Activated CD4-positive, alpha-beta T cell treated with anti-CD3 and anti-CD28 coated beads, Interleukin-2, amount 10 ng/mL, durations not matched to agents 7 days and 5 days (primary cell): ENCODE results near the gene KCMF1. TPM values are rescaled to one million over a fixed set of nuclear protein-coding genes. Genes with fewer than 3 reads are reported as not detected.
"Not testable (repeated sequence)": the region's sequence is repeated elsewhere in the genome, so short reads cannot be mapped to it uniquely, and the experiment has no call there.

Experiments
- CTCF ChIA-PET: fragments of 350-600 bp; sonication (Branson Sonifier 250); formaldehyde crosslinking; loops from one replicate; lab custom pipeline; 2021; ENCODE audit warnings: antibody characterized with exemption; lab: Charles Lee
- POLR2A ChIA-PET: fragments of 350-600 bp; sonication (Branson Sonifier 250); formaldehyde crosslinking; loops from one replicate; lab custom pipeline; 2021; ENCODE audit warnings: antibody characterized with exemption; lab: Charles Lee
- DNase-seq: peaks from one replicate; pipeline ENCODE4 v3.0.0-alpha.2; 2020
- H3K27ac Mint-ChIP-seq: one replicate; pipeline ENCODE4 v1.8.0; 2021; ENCODE audit warnings: mild to moderate bottlenecking, moderate library complexity, mixed read lengths
- H3K27me3 Mint-ChIP-seq: one replicate; pipeline ENCODE4 v1.8.0; 2021; ENCODE audit warnings: mixed read lengths
- H3K36me3 Mint-ChIP-seq: one replicate; pipeline ENCODE4 v1.8.0; 2021; ENCODE audit warnings: low read depth, mixed read lengths
- H3K4me1 Mint-ChIP-seq: one replicate; pipeline ENCODE4 v1.8.0; 2021; ENCODE audit warnings: mixed read lengths
- H3K4me3 Mint-ChIP-seq: one replicate; pipeline ENCODE4 v1.8.0; 2021; ENCODE audit warnings: mild to moderate bottlenecking, moderate library complexity, mixed read lengths
- H3K9me3 Mint-ChIP-seq: one replicate; pipeline ENCODE4 v1.8.0; 2021; ENCODE audit warnings: mixed read lengths
- total RNA-seq, 2 experiments: library from RNA; stranded (reverse); gene quantifications; one replicate each; pipeline ENCODE4 v1.2.3, GENCODE V29; 2021

The KCMF1 gene
- total RNA-seq, 2 experiments from 2014 or later, result 74.7 to 75.7 TPM

DNA sequence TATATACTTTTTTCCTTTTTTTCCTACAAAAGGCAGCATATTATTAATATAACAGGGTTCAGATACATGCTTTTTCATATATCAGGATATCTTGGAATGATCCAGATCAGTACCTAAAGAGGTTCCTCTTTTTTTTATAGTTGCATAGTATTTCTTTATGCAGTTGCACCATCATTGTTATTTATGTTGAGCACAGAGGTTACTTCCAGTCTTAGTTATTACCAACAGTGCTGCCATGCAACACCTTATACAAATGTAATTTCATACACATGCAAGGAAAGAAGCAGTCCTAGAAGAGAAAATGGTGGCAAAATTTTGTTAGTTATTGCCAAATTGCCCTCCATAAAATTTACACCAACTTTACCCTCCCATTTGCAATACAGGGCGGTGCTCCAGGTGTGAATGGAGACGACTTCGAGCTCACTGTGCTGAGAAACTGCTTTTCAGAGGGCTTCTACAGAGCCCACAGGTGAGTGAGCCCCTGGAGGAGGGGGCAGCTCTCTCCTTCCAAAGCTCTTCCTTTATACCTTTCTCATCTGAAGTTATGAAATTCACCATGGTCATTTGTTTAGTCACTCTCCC lies 30.0 kb upstream of the KCMF1 start:
- CTCF ChIA-PET, result interaction anchor here (0.8 to 15.1 kb wide), 5 partner anchors 14 to 59 kb away, joined by 3 to 179 read pairs (median 16); partner anchors contain the start of gene KCMF1
- peaks cover 77% of the 10 kb centered on the region for H3K4me1 Mint-ChIP-seq
- H3K36me3 Mint-ChIP-seq, result peaks cover 40% of the 10 kb centered on the region
- POLR2A ChIA-PET, result interaction anchor here (0.6 kb wide), 1 partner anchor 15 kb away, joined by 3 read pairs; no protein-coding TSS in a partner anchor
- no peaks in the 10 kb centered on the region for H3K9me3 Mint-ChIP-seq
- no peaks in the 10 kb centered on the region for H3K27me3 Mint-ChIP-seq
- no peak overlapping the region for H3K27ac Mint-ChIP-seq
- DNase-seq, result no peak
- no peak overlapping the region for H3K4me3 Mint-ChIP-seq

- no peak for DNase-seq
- Mint-ChIP-seq H3K4me1 (peaks cover 75% of the 10 kb centered on the region), H3K27ac (peak overlapping the region; percentile 27), H3K36me3 (peaks cover 33% of the 10 kb centered on the region), H3K4me3 (no peak overlapping the region), H3K27me3 (no peaks in the 10 kb centered on the region), H3K9me3 (no peaks in the 10 kb centered on the region)
- ChIA-PET POLR2A (no interaction called here), CTCF (interaction anchor here (0.7 to 15.1 kb wide), 3 partner anchors 18 to 61 kb away, joined by 3 to 179 read pairs (median 29); partner anchors contain the start of gene KCMF1)
Observed at GRCh38 chr2:84942166-84942565, 28.8 kb upstream of the KCMF1 start.

- H3K4me1 Mint-ChIP-seq, result peaks cover 73% of the 10 kb centered on the region
Observed at GRCh38 chr2:84942964-84943421, 28.0 kb upstream of the KCMF1 start.

DNA sequence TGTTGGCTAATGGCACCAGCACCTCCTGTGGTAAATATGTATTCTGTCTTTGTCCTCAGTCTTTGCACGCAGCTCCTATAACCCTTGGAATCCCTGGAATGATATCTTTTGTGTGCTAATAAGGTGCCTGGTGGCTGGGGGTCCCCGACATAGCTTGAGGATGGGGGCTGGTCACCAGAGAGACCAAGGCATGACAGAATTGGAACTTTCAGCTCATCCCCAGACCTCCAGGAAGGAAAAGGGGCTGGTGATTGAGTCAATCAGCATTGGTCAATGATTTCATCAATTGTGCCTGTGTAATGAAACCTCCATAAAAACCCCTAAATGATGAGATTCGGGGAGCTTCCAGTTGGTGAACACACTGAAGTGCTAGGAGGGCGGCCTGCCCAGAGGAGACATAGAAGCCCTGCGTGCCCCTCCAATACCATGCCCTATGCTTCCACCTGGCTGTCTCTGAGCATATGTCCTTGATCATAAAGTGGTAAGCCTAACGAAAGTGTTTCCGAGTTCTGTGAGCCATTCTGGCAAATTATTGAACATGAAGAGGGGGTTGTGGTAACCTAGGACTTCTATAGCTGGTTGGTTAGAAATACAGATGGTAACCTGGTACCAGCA lies 26.6 kb upstream of the KCMF1 start:
- Mint-ChIP-seq H3K4me1 (peaks cover 62% of the 10 kb centered on the region), H3K9me3 (no peaks in the 10 kb centered on the region), H3K4me3 (no peak overlapping the region), H3K36me3 (peaks cover 35% of the 10 kb centered on the region), H3K27ac (peak overlapping the region; percentile 61), H3K27me3 (no peaks in the 10 kb centered on the region)
- ChIA-PET CTCF (interaction anchor here (1.6 to 15.1 kb wide), 4 partner anchors 10 to 21 kb away, joined by 3 to 179 read pairs (median 4); no protein-coding TSS in a partner anchor), POLR2A (no interaction called here)
- DNase-seq, result no peak

More at GRCh38 chr2:84942964-84943421, 28.0 kb upstream of the KCMF1 start:
- Mint-ChIP-seq H3K4me3 (no peak overlapping the region), H3K9me3 (no peaks in the 10 kb centered on the region), H3K27ac (peak overlapping the region; percentile 51), H3K27me3 (no peaks in the 10 kb centered on the region), H3K36me3 (peaks cover 31% of the 10 kb centered on the region)
- ChIA-PET CTCF (interaction anchor here (0.6 to 15.1 kb wide), 9 partner anchors 12 to 45 kb away, joined by 3 to 179 read pairs (median 4); partner anchors contain the start of gene KCMF1), POLR2A (no interaction called here)
- DNase-seq, result no peak

GRCh38 chr2:84945838-84946203 lies 25.1 kb upstream of the KCMF1 start:
- POLR2A ChIA-PET, result interaction anchor here (0.7 to 1.9 kb wide), 5 partner anchors 13 to 47 kb away, joined by 3 to 6 read pairs (median 5); no protein-coding TSS in a partner anchor

GRCh38 chr2:84946204-84947009 lies 24.6 kb upstream of the KCMF1 start:
- Mint-ChIP-seq H3K4me1 (peaks cover 55% of the 10 kb centered on the region), H3K27ac (peak overlapping the region; percentile 92), H3K9me3 (no peaks in the 10 kb centered on the region), H3K36me3 (peaks cover 38% of the 10 kb centered on the region), H3K4me3 (peak overlapping the region; percentile 46), H3K27me3 (no peaks in the 10 kb centered on the region)
- DNase-seq, result peak; percentile 64
- CTCF ChIA-PET, result interaction anchor here (0.6 to 15.1 kb wide), 15 partner anchors 8 to 1881 kb away, joined by 3 to 179 read pairs (median 4); no protein-coding TSS in a partner anchor
- POLR2A ChIA-PET, result interaction anchor here (0.7 to 1.9 kb wide), 5 partner anchors 12 to 46 kb away, joined by 3 to 6 read pairs (median 5); no protein-coding TSS in a partner anchor

More at GRCh38 chr2:84945838-84946203, 25.1 kb upstream of the KCMF1 start:
- H3K27ac Mint-ChIP-seq, result peak overlapping the region; percentile 92
- peaks cover 55% of the 10 kb centered on the region for H3K4me1 Mint-ChIP-seq
- peak; percentile 48 for DNase-seq
- peaks cover 33% of the 10 kb centered on the region for H3K36me3 Mint-ChIP-seq
- not testable (repeated sequence) for H3K9me3 Mint-ChIP-seq, H3K4me3 Mint-ChIP-seq, H3K27me3 Mint-ChIP-seq
- CTCF ChIA-PET, result interaction anchor here (0.6 to 15.1 kb wide), 12 partner anchors 8 to 353 kb away, joined by 3 to 179 read pairs (median 4); no protein-coding TSS in a partner anchor

GRCh38 chr2:84947010-84947593 lies 23.9 kb upstream of the KCMF1 start:
- Mint-ChIP-seq H3K9me3 (no peaks in the 10 kb centered on the region), H3K4me1 (peaks cover 53% of the 10 kb centered on the region), H3K36me3 (peaks cover 34% of the 10 kb centered on the region), H3K4me3 (peak overlapping the region; percentile 46), H3K27ac (peak overlapping the region; percentile 92), H3K27me3 (no peaks in the 10 kb centered on the region)
- POLR2A ChIA-PET, result interaction anchor here (1.3 to 1.9 kb wide), 3 partner anchors 11 to 23 kb away, joined by 5 to 6 read pairs (median 6); no protein-coding TSS in a partner anchor
- CTCF ChIA-PET, result interaction anchor here (0.6 to 15.1 kb wide), 10 partner anchors 9 to 1881 kb away, joined by 3 to 179 read pairs (median 5); no protein-coding TSS in a partner anchor
- DNase-seq, result no peak

DNA sequence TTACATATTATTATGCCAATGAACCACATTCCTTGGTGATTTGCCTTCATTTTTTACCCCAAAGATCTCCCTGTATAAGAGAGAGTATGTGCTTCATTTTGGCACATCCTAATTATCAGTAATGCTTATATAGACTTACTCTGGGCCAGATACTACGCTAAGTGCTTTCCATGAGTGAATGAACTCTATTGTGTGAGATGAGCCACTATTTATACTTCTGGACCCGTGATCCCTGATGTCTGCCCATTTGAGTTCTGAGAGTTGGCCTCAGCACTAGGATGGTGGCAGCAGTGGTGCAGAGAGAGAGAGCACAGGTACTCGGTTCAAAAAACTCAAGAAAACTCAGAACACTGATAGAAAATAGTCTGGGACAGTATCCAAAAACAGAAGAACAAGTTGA lies 17.4 kb upstream of the KCMF1 start:
- POLR2A ChIA-PET, result interaction anchor here (0.6 kb wide), 1 partner anchor 45 kb away, joined by 3 read pairs; no protein-coding TSS in a partner anchor
- Mint-ChIP-seq H3K36me3 (peaks cover 26% of the 10 kb centered on the region), H3K4me3 (no peak overlapping the region), H3K27ac (no peak overlapping the region), H3K9me3 (no peaks in the 10 kb centered on the region), H3K27me3 (no peaks in the 10 kb centered on the region), H3K4me1 (peaks cover 19% of the 10 kb centered on the region)
- CTCF ChIA-PET, result interaction anchor here (1.1 to 3.8 kb wide), 3 partner anchors 8 to 28 kb away, joined by 4 to 16 read pairs (median 5); no protein-coding TSS in a partner anchor
- DNase-seq, result no peak

DNA sequence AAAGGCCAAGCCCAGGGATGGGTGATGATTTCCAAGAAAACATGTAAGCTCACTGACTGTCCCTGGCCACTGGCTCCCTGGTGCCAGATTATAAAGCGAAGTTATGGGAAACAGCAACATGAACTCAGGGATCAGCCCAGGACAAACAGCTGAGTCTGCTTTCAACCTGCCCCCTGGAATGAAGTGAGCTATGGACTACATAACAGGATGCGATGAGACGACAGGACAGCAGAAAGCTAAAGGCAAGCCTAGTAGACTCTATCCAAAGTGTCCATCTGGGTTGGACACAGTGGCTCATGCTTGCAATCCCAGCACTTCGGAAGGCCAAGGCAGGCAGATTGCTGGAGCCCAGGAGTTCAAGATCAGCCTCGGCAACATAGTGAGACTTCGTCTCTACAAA lies 16.6 kb upstream of the KCMF1 start:
- no peak overlapping the region for H3K4me3 Mint-ChIP-seq
- DNase-seq, result no peak
- no peaks in the 10 kb centered on the region for H3K9me3 Mint-ChIP-seq
- H3K27ac Mint-ChIP-seq, result no peak overlapping the region
- ChIA-PET CTCF (interaction anchor here (0.6 to 3.8 kb wide), 5 partner anchors 9 to 48 kb away, joined by 3 to 16 read pairs (median 4); no protein-coding TSS in a partner anchor), POLR2A (no interaction called here)
- H3K4me1 Mint-ChIP-seq, result peaks cover 15% of the 10 kb centered on the region
- peaks cover 25% of the 10 kb centered on the region for H3K36me3 Mint-ChIP-seq
- H3K27me3 Mint-ChIP-seq, result no peaks in the 10 kb centered on the region

GRCh38 chr2:84956334-84957297 lies 14.3 kb upstream of the KCMF1 start:
- no peak for DNase-seq
- H3K4me3 Mint-ChIP-seq, result no peak overlapping the region
- ChIA-PET POLR2A (no interaction called here), CTCF (interaction anchor here (1.0 to 3.8 kb wide), 6 partner anchors 10 to 31 kb away, joined by 4 to 16 read pairs (median 5); no protein-coding TSS in a partner anchor)
- H3K4me1 Mint-ChIP-seq, result peaks cover 9% of the 10 kb centered on the region
- no peak overlapping the region for H3K27ac Mint-ChIP-seq
- H3K27me3 Mint-ChIP-seq, result no peaks in the 10 kb centered on the region
- peaks cover 27% of the 10 kb centered on the region for H3K36me3 Mint-ChIP-seq
- no peaks in the 10 kb centered on the region for H3K9me3 Mint-ChIP-seq

- no peak overlapping the region for H3K27ac Mint-ChIP-seq
- POLR2A ChIA-PET, result interaction anchor here (1.2 kb wide), 1 partner anchor 11 kb away, joined by 5 read pairs; no protein-coding TSS in a partner anchor
- H3K4me3 Mint-ChIP-seq, result no peak overlapping the region
- CTCF ChIA-PET, result interaction anchor here (0.8 to 1.9 kb wide), 4 partner anchors 12 to 33 kb away, joined by 3 to 5 read pairs (median 5); no protein-coding TSS in a partner anchor
- H3K9me3 Mint-ChIP-seq, result no peaks in the 10 kb centered on the region
- no peaks in the 10 kb centered on the region for H3K27me3 Mint-ChIP-seq
- DNase-seq, result no peak
- peaks cover 11% of the 10 kb centered on the region for H3K4me1 Mint-ChIP-seq
- H3K36me3 Mint-ChIP-seq, result peaks cover 32% of the 10 kb centered on the region
Observed at GRCh38 chr2:84957771-84958134, 13.2 kb upstream of the KCMF1 start.
